Measurements from ENCODE around the gene CACNA1I. TPM values are rescaled to one million over a fixed set of nuclear protein-coding genes. Genes with fewer than 3 reads are reported as not detected.

CACNA1I gene
- total and polyA plus RNA-seq, 2 of the 8 experiments (the other 6 are each of a cell fraction or from before 2014, with no cell fraction given), result 0.77 to 1.2 TPM

GRCh38 chr22:39530116-39530515 is 40.4 kb upstream of the CACNA1I start:
- peaks cover 0 to 14% of the 10 kb centered on the region in 2 experiments; a peak in 2 of 4 replicates for H3K79me2 ChIP-seq (ENCODE audit: control insufficient read depth in 1 of 2, insufficient read depth in 2 of 2, low read length in 2 of 2)
- no peak overlapping the region for H3K14ac ChIP-seq (ENCODE audit: insufficient read length)
- FAIRE-seq, result no peak
- H3K36me3 ChIP-seq (ENCODE audit: control insufficient read depth in 2 of 4, insufficient read depth in 4 of 4, low read length in 3 of 4), result peaks cover 0 to 6% (median 1%) of the 10 kb centered on the region in 4 experiments; a peak in 5 of 8 replicates
- no peak overlapping the region for H3K23ac ChIP-seq (ENCODE audit: insufficient read length)
- no peak overlapping the region for H2BK120ac ChIP-seq (replicated peaks; ENCODE audit: low read depth, low read length)
- H4K5ac ChIP-seq (ENCODE audit: insufficient read length, low read depth, low read length), result no peak overlapping the region
- H3K27ac ChIP-seq (ENCODE audit: low read depth, low read length), result no peak overlapping the region
- H4K8ac ChIP-seq (ENCODE audit: extremely low read depth, insufficient read depth, low read length), result no peak overlapping the region
- H3K79me1 ChIP-seq (ENCODE audit: low read depth, low read length), result peaks cover 3% of the 10 kb centered on the region; the same call in 1 of the 2 replicates
- peaks cover 12 to 37% of the 10 kb centered on the region in 2 experiments for H4K20me1 ChIP-seq (replicated peaks in 1 of 2; ENCODE audit: control insufficient read depth in 1 of 2, insufficient read depth in 2 of 2, low read length in 2 of 2)
- CTCF ChIA-PET (ENCODE audit: partially characterized antibody), result interaction anchor here (0.6 to 21.9 kb wide), 28 partner anchors 8 to 524 kb away, joined by 3 to 361 read pairs (median 4); partner anchors contain the start of gene MIEF1
- H2AFZ ChIP-seq (ENCODE audit: low read length), result no peak overlapping the region
- H3K4ac ChIP-seq (replicated peaks; ENCODE audit: insufficient read length, low read depth, low read length), result no peak overlapping the region
- DNase-seq (ENCODE audit: low read depth in 1 of 2, low spot score in 2 of 2), result no peak
- H4K91ac ChIP-seq (replicated peaks; ENCODE audit: insufficient read length, low read length), result no peak overlapping the region
- no peak overlapping the region for H2AK5ac ChIP-seq (ENCODE audit: low read depth, low read length)
- H3K56ac ChIP-seq (replicated peaks; ENCODE audit: insufficient read length, low read depth, low read length), result no peak overlapping the region
- no peaks in the 10 kb centered on the region for H3K27me3 ChIP-seq (replicated peaks in 1 of 4; ENCODE audit: control insufficient read depth in 3 of 4, extremely low read depth in 1 of 4, insufficient read depth in 3 of 4, low read length in 3 of 4)
- H3K9me3 ChIP-seq (ENCODE audit: insufficient read depth in 2 of 2, low read depth in 1 of 2, low read length in 1 of 2), result no peaks in the 10 kb centered on the region
- no peak overlapping the region for H2BK20ac ChIP-seq (ENCODE audit: low read length)
- H3K4me1 ChIP-seq (replicated peaks in 1 of 4; ENCODE audit: control insufficient read depth in 3 of 4, insufficient read depth in 4 of 4, low read length in 3 of 4), result peaks cover 8 to 37% (median 18%) of the 10 kb centered on the region in 4 experiments
- H3K9ac ChIP-seq (replicated peaks in 1 of 4; ENCODE audit: extremely low read depth in 1 of 4, low read depth in 3 of 4, low read length in 3 of 4), result no peak overlapping the region
- H3K23me2 ChIP-seq (ENCODE audit: low read depth, low read length), result peaks cover 8% of the 10 kb centered on the region
- WGBS, 2 experiments (ENCODE audit: extremely low coverage in 1 of 2, insufficient coverage in 1 of 2, insufficient read length in 1 of 2, insufficient replicate concordance in 2 of 2, low coverage in 1 of 2, low lambda C conversion rate in 2 of 2, missing lambda C conversion rate in 1 of 2), result 90% methylated on average over 6 of the region's 6 CpGs; no CpG with 5 or more reads in 1 of the 2 experiments
- no peak overlapping the region for H2BK15ac ChIP-seq (ENCODE audit: low read length)
- no peak overlapping the region for H3K4me3 ChIP-seq (ENCODE audit: extremely low read depth in 1 of 4, insufficient read depth in 2 of 4, low read depth in 3 of 4, low read length in 4 of 4)
- H3K18ac ChIP-seq (ENCODE audit: extremely low read depth, low read length), result no peak overlapping the region
- H3K4me2 ChIP-seq (ENCODE audit: insufficient read depth in 1 of 2, low read depth in 2 of 2, low read length in 2 of 2), result no peak overlapping the region; a peak in 1 of 4 replicates
- H2BK5ac ChIP-seq (ENCODE audit: low read depth, low read length), result no peak overlapping the region
- H2BK12ac ChIP-seq (ENCODE audit: low read depth, low read length), result no peak overlapping the region
- POLR2A ChIA-PET (ENCODE audit: partially characterized antibody), result interaction anchor here (1.5 to 8.9 kb wide), 4 partner anchors 10 to 506 kb away, joined by 3 to 72 read pairs (median 37); partner anchors contain the start of gene ATF4
- no peak for TF ChIP-seq SIN3A (conservative IDR thresholded peaks at IDR 0.05 in 1 of 2, IDR thresholded peaks at IDR 0.05 in 1 of 2; ENCODE audit: low read depth in 1 of 2, low read length in 2 of 2)
- TF ChIP-seq RAD21 (IDR thresholded peaks at IDR 0.05 in 1 of 2, conservative IDR thresholded peaks at IDR 0.05 in 1 of 2; ENCODE audit: low read depth in 2 of 2, low read length in 2 of 2), result no peak
- TF ChIP-seq CREB1 (IDR thresholded peaks at IDR 0.05), result no peak
- no peak for TF ChIP-seq CEBPB (IDR thresholded peaks at IDR 0.05; ENCODE audit: low read depth, low read length)
- TF ChIP-seq E2F6 (IDR thresholded peaks at IDR 0.05), result no peak
- TF ChIP-seq SRF (IDR thresholded peaks at IDR 0.05; ENCODE audit: low read depth, low read length), result no peak
- no peak for TF ChIP-seq RXRA (IDR thresholded peaks at IDR 0.05; ENCODE audit: insufficient read depth, low read depth, low read length)
- TF ChIP-seq SP1 (IDR thresholded peaks at IDR 0.05; ENCODE audit: low read depth, low read length), result no peak
- TF ChIP-seq PHF8 (conservative IDR thresholded peaks at IDR 0.05; ENCODE audit: low read depth, low read length), result no peak
